HCT116 (cell line): ENCODE data around the gene PROK2. TPM values are rescaled to one million over a fixed set of nuclear protein-coding genes. Genes with fewer than 3 reads are reported as not detected.

ENCODE experiments used
- ATAC-seq: fragments of 200-7000 bp; cut with Tn5 transposase; 2 replicates; pipeline ENCODE4 v1.9.1; 2020; ENCODE audit warnings: mild to moderate bottlenecking, moderate library complexity
- BruUV-seq: library from RNA; stranded (reverse); fragments of 400-500 nt; replicated peaks from 2 replicates; lab custom pipeline; 2021; lab: Mats Ljungman, UMichigan
- CTCF ChIA-PET: fragments of 300-600 bp; sonication (Branson Sonifier 250); formaldehyde crosslinking; loops from one replicate; lab custom pipeline; 2021; ENCODE audit warnings: antibody characterized with exemption; lab: Charles Lee
- POLR2A ChIA-PET: fragments of 300-600, 350-600 bp; sonication (Branson Sonifier 250); formaldehyde crosslinking; loops from one replicate; lab custom pipeline; 2021; ENCODE audit warnings: antibody characterized with exemption; lab: Charles Lee
- RAD21 ChIA-PET, 2 experiments: fragments of 300-600 bp; sonication (Branson Sonifier 250); formaldehyde crosslinking; loops; one replicate each; lab custom pipeline; 2023; ENCODE audit warnings: low total read pairs in 2 of 2; ENCODE audit not compliant: uncharacterized antibody in 2 of 2, unreplicated experiment in 2 of 2, low non-redundant PET in 1 of 2; lab: Charles Lee
- DNase-seq: peaks from one replicate; pipeline ENCODE4 v3.0.0-alpha.2; 2010; ENCODE audit warnings: low read depth, low spot score
- H2AFZ ChIP-seq: fragments of 200-600 bp; shearing (Covaris generic), sonication (generic); 2 replicates; pipeline ENCODE4 v1.6.1; 2017; ENCODE audit warnings: low read depth, mixed run types, mixed read lengths, antibody characterized with exemption, low read length; ENCODE audit not compliant: poor library complexity, severe bottlenecking
- H3K27ac ChIP-seq: 2 replicates; pipeline ENCODE4 v1.5.1; 2012; ENCODE audit warnings: low read depth, low read length
- H3K27me3 ChIP-seq: fragments of 200-600 bp; sonication (generic); 2 replicates; pipeline ENCODE4 v1.6.1; 2016; ENCODE audit warnings: mixed run types, low read length, mixed read lengths; ENCODE audit not compliant: insufficient read depth
- H3K36me3 ChIP-seq, 2 experiments: fragments of 200-500 bp in 1 of 2; fragments of 200-600 bp in 1 of 2; sonication (Bioruptor generic) in 1 of 2; sonication (generic) in 1 of 2; 2 replicates each; pipeline versions ENCODE4 v1.5.1 to v1.6.1; 2014 to 2016; ENCODE audit warnings: low read length in 2 of 2, inconsistent platforms in 1 of 2, mixed read lengths in 1 of 2, mixed run types in 1 of 2; ENCODE audit not compliant: insufficient read depth in 2 of 2, control insufficient read depth in 1 of 2
- H3K4me1 ChIP-seq, 2 experiments: fragments of 200-600 bp in 1 of 2; sonication (generic) in 1 of 2; 2 replicates each; pipeline versions ENCODE4 v1.5.1 to v1.6.1; 2012 to 2017; ENCODE audit warnings: low read length in 2 of 2, inconsistent platforms in 1 of 2, mild to moderate bottlenecking in 1 of 2, mixed read lengths in 1 of 2, mixed run types in 1 of 2, moderate library complexity in 1 of 2; ENCODE audit not compliant: insufficient read depth in 2 of 2, control insufficient read depth in 1 of 2
- H3K4me2 ChIP-seq: fragments of 200-600 bp; sonication (generic); 2 replicates; pipeline ENCODE4 v1.6.1; 2017; ENCODE audit warnings: mixed run types, low read length, mixed read lengths
- H3K4me3 ChIP-seq, 2 experiments: fragments of 200-600 bp in 1 of 2; sonication (generic) in 1 of 2; replicated peaks in 1 of 2; 2 replicates each; pipeline ENCODE4 v1.5.1; 2011 to 2016; ENCODE audit warnings: low read length in 2 of 2, control low read depth in 1 of 2, low read depth in 1 of 2, mild to moderate bottlenecking in 1 of 2, mixed read lengths in 1 of 2, mixed run types in 1 of 2
- H3K79me2 ChIP-seq: fragments of 200-600 bp; sonication (generic); 2 replicates; pipeline ENCODE4 v1.6.1; 2017; ENCODE audit warnings: mild to moderate bottlenecking, mixed run types, low read length, moderate library complexity, mixed read lengths; ENCODE audit not compliant: insufficient read depth
- H3K9ac ChIP-seq: fragments of 200-600 bp; sonication (generic); 2 replicates; pipeline ENCODE4 v1.6.1; 2016; ENCODE audit warnings: low read length, mixed read lengths
- H3K9me2 ChIP-seq: fragments of 200-600 bp; sonication (generic), shearing (Covaris generic); 2 replicates; pipeline ENCODE4 v1.6.1; 2017; ENCODE audit warnings: mixed run types, mild to moderate bottlenecking, moderate library complexity; ENCODE audit not compliant: insufficient read depth
- H3K9me3 ChIP-seq, 2 experiments: fragments of 200-500 bp in 1 of 2; fragments of 200-600 bp in 1 of 2; sonication (Bioruptor generic) in 1 of 2; sonication (generic) in 1 of 2; 2 replicates each; pipeline ENCODE4 v1.6.1; 2014 to 2017; ENCODE audit warnings: low read length in 2 of 2, mixed read lengths in 2 of 2, inconsistent platforms in 1 of 2, low read depth in 1 of 2, mild to moderate bottlenecking in 1 of 2, mixed run types in 1 of 2, moderate library complexity in 1 of 2; ENCODE audit not compliant: control insufficient read depth in 1 of 2, insufficient read depth in 1 of 2
- H4K20me1 ChIP-seq: fragments of 200-600 bp; sonication (generic), shearing (Covaris generic); 2 replicates; pipeline ENCODE4 v1.6.1; 2017; ENCODE audit warnings: mixed run types, mild to moderate bottlenecking, moderate library complexity; ENCODE audit not compliant: insufficient read depth
- ATF3 ChIP-seq: IDR thresholded peaks from 2 replicates; pipeline ENCODE4 v1.6.1; 2012
- CBX3 ChIP-seq: IDR thresholded peaks from 2 replicates; pipeline ENCODE4 v1.6.1; 2012; ENCODE audit warnings: low read depth
- CEBPB ChIP-seq: IDR thresholded peaks from 2 replicates; pipeline ENCODE4 v1.6.1; 2012; ENCODE audit warnings: low read depth
- ELF1 ChIP-seq: IDR thresholded peaks from 2 replicates; pipeline ENCODE4 v1.6.1; 2012; ENCODE audit warnings: low read depth, borderline replicate concordance
- EZH2 ChIP-seq: fragments of 200-600 bp; sonication (generic); IDR thresholded peaks from 2 replicates; pipeline ENCODE4 v1.6.1; 2017; ENCODE audit warnings: antibody characterized with exemption, mixed run types
- EZH2phosphoT487 ChIP-seq: fragments of 200-600 bp; IDR thresholded peaks from 2 replicates; pipeline ENCODE4 v1.6.1; 2018; ENCODE audit warnings: antibody characterized with exemption, borderline replicate concordance
- FOSL1 ChIP-seq: IDR thresholded peaks from 2 replicates; pipeline ENCODE4 v1.6.1; 2012; ENCODE audit warnings: low read depth
- RAD21 ChIP-seq: IDR thresholded peaks from 2 replicates; pipeline ENCODE4 v1.6.1; 2012; ENCODE audit warnings: low read depth, mild to moderate bottlenecking
- SP1 ChIP-seq: IDR thresholded peaks from 2 replicates; pipeline ENCODE4 v1.6.1; 2012; ENCODE audit warnings: low read depth
- TCF7L2 ChIP-seq: IDR thresholded peaks from 2 replicates; pipeline ENCODE4 v1.7.0; 2011; ENCODE audit warnings: borderline replicate concordance, inconsistent platforms; ENCODE audit not compliant: insufficient read depth, insufficient read length; ENCODE audit errors: extremely low read depth
- ZFX ChIP-seq: fragments of 450-650 bp; IDR thresholded peaks from 2 replicates; pipeline ENCODE4 v1.6.1; 2017
- intact Hi-C: fragments of 100-400 bp; cut with micrococcal nuclease; formaldehyde crosslinking; loops from 2 replicates; pipeline ENCODE4 v1.10.0; 2022
- total RNA-seq: library from RNA; stranded (reverse); gene quantifications from one replicate; pipeline ENCODE4 v1.2.1, GENCODE V29; 2021; ENCODE audit not compliant: unreplicated experiment
- TF ChIP-seq, protein P1 (sequence below): IDR thresholded peaks from 2 replicates; pipeline ENCODE4 v1.6.1; 2011; ENCODE audit warnings: mild to moderate bottlenecking, low read length, moderate library complexity; ENCODE audit not compliant: insufficient replicate concordance; ENCODE audit errors: extremely low read depth
- TF ChIP-seq, protein P2 (sequence below), 3 experiments: fragments of 200-600 bp in 1 of 3; sonication (generic) in 1 of 3; IDR thresholded peaks in 2 of 3; conservative IDR thresholded peaks in 1 of 3; 2 replicates each; pipeline ENCODE4 v1.5.1; 2012 to 2017; ENCODE audit warnings: low read depth in 2 of 3, low read length in 2 of 3, antibody characterized with exemption in 1 of 3, borderline replicate concordance in 1 of 3, control low read depth in 1 of 3, mild to moderate bottlenecking in 1 of 3, mixed read lengths in 1 of 3, mixed run types in 1 of 3, moderate library complexity in 1 of 3; ENCODE audit not compliant: insufficient read depth in 1 of 3

Gene PROK2
- total RNA-seq, 1 experiment from 2014 or later, result not detected

DNA sequence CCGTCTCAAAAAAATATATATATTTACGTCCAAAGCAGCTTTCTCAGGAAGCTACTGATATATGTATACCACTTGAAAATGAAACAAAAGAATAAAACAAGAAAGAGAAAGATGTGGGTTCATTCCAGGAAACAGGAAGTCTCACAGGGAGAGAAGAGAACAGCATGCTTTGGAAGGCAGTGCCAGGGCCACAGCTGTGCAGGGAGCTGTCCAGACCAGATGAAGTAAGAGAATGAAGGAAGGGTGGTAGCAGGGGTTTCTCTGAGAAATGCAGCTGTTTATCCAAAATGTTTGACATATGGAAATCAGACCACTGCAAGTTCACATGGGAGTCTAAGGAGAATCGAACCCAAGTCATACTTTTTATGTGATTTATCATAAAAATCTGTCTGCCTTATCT lies 40.2 kb downstream of the PROK2 start (continued):
- TF ChIP-seq, protein P1, sequence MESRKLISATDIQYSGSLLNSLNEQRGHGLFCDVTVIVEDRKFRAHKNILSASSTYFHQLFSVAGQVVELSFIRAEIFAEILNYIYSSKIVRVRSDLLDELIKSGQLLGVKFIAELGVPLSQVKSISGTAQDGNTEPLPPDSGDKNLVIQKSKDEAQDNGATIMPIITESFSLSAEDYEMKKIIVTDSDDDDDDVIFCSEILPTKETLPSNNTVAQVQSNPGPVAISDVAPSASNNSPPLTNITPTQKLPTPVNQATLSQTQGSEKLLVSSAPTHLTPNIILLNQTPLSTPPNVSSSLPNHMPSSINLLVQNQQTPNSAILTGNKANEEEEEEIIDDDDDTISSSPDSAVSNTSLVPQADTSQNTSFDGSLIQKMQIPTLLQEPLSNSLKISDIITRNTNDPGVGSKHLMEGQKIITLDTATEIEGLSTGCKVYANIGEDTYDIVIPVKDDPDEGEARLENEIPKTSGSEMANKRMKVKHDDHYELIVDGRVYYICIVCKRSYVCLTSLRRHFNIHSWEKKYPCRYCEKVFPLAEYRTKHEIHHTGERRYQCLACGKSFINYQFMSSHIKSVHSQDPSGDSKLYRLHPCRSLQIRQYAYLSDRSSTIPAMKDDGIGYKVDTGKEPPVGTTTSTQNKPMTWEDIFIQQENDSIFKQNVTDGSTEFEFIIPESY, result no peak
- TF ChIP-seq RAD21 (no peak), CEBPB (no peak), ELF1 (no peak)

- ChIA-PET POLR2A (no interaction called here), RAD21 (no interaction called here), CTCF (interaction anchor here (1.3 kb wide), 1 partner anchor 12 kb away, joined by 3 read pairs; no protein-coding TSS in a partner anchor)
- DNase-seq (no peak), ATAC-seq (no peak)
- no peak overlapping the region for H3K9ac ChIP-seq
- H3K9me3 ChIP-seq, result peaks cover 6 to 8% of the 10 kb centered on the region in 2 experiments; a peak in 2 of 4 replicates
- H3K27me3 ChIP-seq, result no peaks in the 10 kb centered on the region; the same call in 1 of the 2 replicates
- no peaks in the 10 kb centered on the region for H3K9me2 ChIP-seq
- H3K36me3 ChIP-seq, result no peaks in the 10 kb centered on the region
- TF ChIP-seq CEBPB, result no peak
- no peak for TF ChIP-seq RAD21
- no peak for TF ChIP-seq SP1
- no peak for TF ChIP-seq CBX3
- intact Hi-C loops, result no loop called here
- H2AFZ ChIP-seq, result no peak overlapping the region
- BruUV-seq, result no TSS peak
- no peak overlapping the region for H3K27ac ChIP-seq
- H3K4me2 ChIP-seq, result no peak overlapping the region
- H4K20me1 ChIP-seq, result no peaks in the 10 kb centered on the region
- H3K79me2 ChIP-seq, result no peaks in the 10 kb centered on the region
- no peaks in the 10 kb centered on the region for H3K4me1 ChIP-seq
- H3K4me3 ChIP-seq, result no peak overlapping the region
These were observed 42.3 kb downstream of the PROK2 start for GRCh38 chr3:71742621-71743020.

DNA sequence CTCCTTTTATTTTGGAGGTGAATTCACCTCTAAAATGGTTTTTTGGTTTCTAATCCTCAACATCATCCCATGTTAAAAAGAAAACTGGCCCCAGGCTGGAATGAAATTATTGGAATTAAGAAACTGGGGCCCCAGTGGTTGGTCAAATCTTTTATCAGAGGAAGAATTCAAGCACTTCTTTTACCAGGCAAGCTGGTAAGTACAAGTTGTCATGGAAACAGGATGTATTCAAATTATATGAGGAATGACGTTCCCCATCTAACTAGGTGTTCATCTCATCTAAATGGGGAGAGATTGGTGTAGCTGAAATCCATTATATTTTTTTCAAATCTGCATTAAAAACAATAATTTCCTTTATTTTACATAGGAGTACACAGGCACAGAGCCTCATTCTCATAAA lies 50.1 kb downstream of the PROK2 start:
- Histone ChIP-seq H3K27ac (no peak overlapping the region), H3K9ac (no peak overlapping the region), H3K79me2 (no peaks in the 10 kb centered on the region), H3K4me2 (no peak overlapping the region), H4K20me1 (no peaks in the 10 kb centered on the region), H3K9me3 (no peaks in the 10 kb centered on the region), H2AFZ (no peak overlapping the region), H3K4me3 (no peak overlapping the region), H3K27me3 (no peaks in the 10 kb centered on the region; the same call in 1 of the 2 replicates), H3K9me2 (no peaks in the 10 kb centered on the region), H3K36me3 (no peaks in the 10 kb centered on the region), H3K4me1 (peaks cover 0 to 4% of the 10 kb centered on the region in 2 experiments; a peak in 3 of 4 replicates)
- intact Hi-C loops, result loop anchor here (5.0 kb wide), 1 partner anchor 122 kb away; no protein-coding TSS in a partner anchor
- no TSS peak for BruUV-seq
- DNase-seq, result no peak
- ATAC-seq, result no peak
- ChIA-PET POLR2A (no interaction called here), CTCF (no interaction called here), RAD21 (no interaction called here)
- no peak for TF ChIP-seq EZH2phosphoT487
- no peak for TF ChIP-seq TCF7L2
- no peak for TF ChIP-seq FOSL1
- TF ChIP-seq, protein P2, sequence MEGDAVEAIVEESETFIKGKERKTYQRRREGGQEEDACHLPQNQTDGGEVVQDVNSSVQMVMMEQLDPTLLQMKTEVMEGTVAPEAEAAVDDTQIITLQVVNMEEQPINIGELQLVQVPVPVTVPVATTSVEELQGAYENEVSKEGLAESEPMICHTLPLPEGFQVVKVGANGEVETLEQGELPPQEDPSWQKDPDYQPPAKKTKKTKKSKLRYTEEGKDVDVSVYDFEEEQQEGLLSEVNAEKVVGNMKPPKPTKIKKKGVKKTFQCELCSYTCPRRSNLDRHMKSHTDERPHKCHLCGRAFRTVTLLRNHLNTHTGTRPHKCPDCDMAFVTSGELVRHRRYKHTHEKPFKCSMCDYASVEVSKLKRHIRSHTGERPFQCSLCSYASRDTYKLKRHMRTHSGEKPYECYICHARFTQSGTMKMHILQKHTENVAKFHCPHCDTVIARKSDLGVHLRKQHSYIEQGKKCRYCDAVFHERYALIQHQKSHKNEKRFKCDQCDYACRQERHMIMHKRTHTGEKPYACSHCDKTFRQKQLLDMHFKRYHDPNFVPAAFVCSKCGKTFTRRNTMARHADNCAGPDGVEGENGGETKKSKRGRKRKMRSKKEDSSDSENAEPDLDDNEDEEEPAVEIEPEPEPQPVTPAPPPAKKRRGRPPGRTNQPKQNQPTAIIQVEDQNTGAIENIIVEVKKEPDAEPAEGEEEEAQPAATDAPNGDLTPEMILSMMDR (IDR thresholded peaks at IDR 0.05 in 2 of 3, conservative IDR thresholded peaks at IDR 0.05 in 1 of 3; ENCODE audit: borderline replicate concordance in 1 of 3, insufficient read depth in 1 of 3, low read depth in 2 of 3, low read length in 2 of 3), result no peak
- TF ChIP-seq ATF3, result no peak
- TF ChIP-seq EZH2, result no peak
- no peak for TF ChIP-seq SP1
- TF ChIP-seq ZFX, result no peak
- no peak for TF ChIP-seq RAD21
- TF ChIP-seq CEBPB, result no peak
